ENCODE measurements around the gene AGPAT1. TPM values are rescaled to one million over a fixed set of nuclear protein-coding genes. Genes with fewer than 3 reads are reported as not detected.

The AGPAT1 gene
- total and polyA plus RNA-seq, 2 donors, result 25.2 to 32.6 TPM

DNA sequence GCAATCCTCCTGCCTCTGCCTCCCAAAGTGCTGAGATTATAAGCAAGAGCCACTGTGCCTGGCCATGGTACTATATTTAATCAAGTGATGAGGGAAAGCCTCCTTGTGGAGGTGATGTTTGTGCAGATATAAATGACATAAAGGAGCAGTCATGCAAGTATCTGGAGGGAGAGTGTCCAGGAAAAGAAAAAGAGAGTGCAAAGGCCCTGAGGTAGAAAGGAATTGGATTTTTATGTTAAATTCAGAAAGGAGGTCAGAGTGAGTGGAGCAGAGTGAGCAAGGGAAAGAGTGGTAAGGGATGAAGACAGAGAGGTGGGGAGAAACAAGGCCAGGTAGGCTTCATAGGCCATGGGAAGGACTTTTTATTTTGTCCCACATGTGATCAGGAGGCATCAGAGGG lies 38.4 kb downstream of the AGPAT1 start:
- no peak for DNase-seq (ENCODE audit: low read depth in 6 of 9, low spot score in 9 of 9)
- Histone ChIP-seq H3K36me3 (ENCODE audit: control insufficient read depth in 2 of 2, insufficient read depth in 2 of 2, low read length in 1 of 2) (no peaks in the 10 kb centered on the region), H3K27me3 (ENCODE audit: control insufficient read depth in 2 of 2, insufficient read depth in 1 of 2, low read length in 1 of 2) (peaks cover 0 to 37% of the 10 kb centered on the region in 2 donors), H3K4me3 (ENCODE audit: low read length in 2 of 2) (no peak overlapping the region), H3K9me3 (ENCODE audit: control insufficient read depth in 2 of 2, insufficient read depth in 1 of 2, low read length in 1 of 2) (no peaks in the 10 kb centered on the region), H3K4me1 (ENCODE audit: control insufficient read depth in 2 of 2, insufficient read depth in 2 of 2, low read length in 2 of 2) (no peaks in the 10 kb centered on the region), H3K27ac (ENCODE audit: low read depth in 1 of 2, low read length in 1 of 2) (no peak overlapping the region)

GRCh38 chr6:32133786-32134185 lies 42.1 kb downstream of the AGPAT1 start:
- no peaks in the 10 kb centered on the region for H3K36me3 ChIP-seq (ENCODE audit: control insufficient read depth in 2 of 2, insufficient read depth in 2 of 2, low read length in 1 of 2)
- no peak overlapping the region for H3K27ac ChIP-seq (ENCODE audit: low read depth in 1 of 2, low read length in 1 of 2)
- peaks cover 9 to 14% of the 10 kb centered on the region in 2 donors for H3K4me1 ChIP-seq (ENCODE audit: control insufficient read depth in 2 of 2, insufficient read depth in 2 of 2, low read length in 2 of 2)
- WGBS, result 94% methylated on average over 4 of the region's 4 CpGs
- no peak overlapping the region for H3K4me3 ChIP-seq (ENCODE audit: low read length in 2 of 2)
- H3K27me3 ChIP-seq (ENCODE audit: control insufficient read depth in 2 of 2, insufficient read depth in 1 of 2, low read length in 1 of 2), result peaks cover 0 to 31% of the 10 kb centered on the region in 2 donors
- DNase-seq (ENCODE audit: low read depth in 6 of 9, low spot score in 9 of 9), result no peak
- H3K9me3 ChIP-seq (ENCODE audit: control insufficient read depth in 2 of 2, insufficient read depth in 1 of 2, low read length in 1 of 2), result no peaks in the 10 kb centered on the region

DNA sequence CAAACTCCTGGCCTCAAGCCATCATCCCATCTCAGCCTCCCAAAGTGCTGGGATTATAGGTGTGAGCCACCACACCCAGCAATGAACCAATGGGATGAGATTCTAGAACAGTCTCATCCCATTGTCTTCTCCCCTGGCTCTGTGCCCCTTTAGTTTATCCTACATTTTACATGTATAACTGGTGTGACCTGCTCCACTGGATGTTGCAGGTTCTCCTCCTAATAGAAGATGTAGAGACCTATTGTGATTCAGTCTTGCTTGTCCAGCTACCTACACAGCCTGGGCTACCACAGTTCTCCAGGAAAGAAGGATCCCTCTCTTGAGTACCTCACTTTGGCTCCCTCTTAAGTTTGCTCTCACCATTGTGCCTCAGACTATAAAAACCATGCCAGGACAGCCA lies 43.8 kb downstream of the AGPAT1 start:
- H3K4me3 ChIP-seq (ENCODE audit: low read length in 2 of 2), result no peak overlapping the region
- H3K9me3 ChIP-seq (ENCODE audit: control insufficient read depth in 2 of 2, insufficient read depth in 1 of 2, low read length in 1 of 2), result no peaks in the 10 kb centered on the region
- H3K36me3 ChIP-seq (ENCODE audit: control insufficient read depth in 2 of 2, insufficient read depth in 2 of 2, low read length in 1 of 2), result no peaks in the 10 kb centered on the region
- H3K27ac ChIP-seq (ENCODE audit: low read depth in 1 of 2, low read length in 1 of 2), result no peak overlapping the region
- peaks cover 0 to 24% of the 10 kb centered on the region in 2 donors for H3K27me3 ChIP-seq (ENCODE audit: control insufficient read depth in 2 of 2, insufficient read depth in 1 of 2, low read length in 1 of 2)
- peaks cover 17 to 25% of the 10 kb centered on the region in 2 donors for H3K4me1 ChIP-seq (ENCODE audit: control insufficient read depth in 2 of 2, insufficient read depth in 2 of 2, low read length in 2 of 2)
- no peak for DNase-seq (ENCODE audit: low read depth in 6 of 9, low spot score in 9 of 9)

DNA sequence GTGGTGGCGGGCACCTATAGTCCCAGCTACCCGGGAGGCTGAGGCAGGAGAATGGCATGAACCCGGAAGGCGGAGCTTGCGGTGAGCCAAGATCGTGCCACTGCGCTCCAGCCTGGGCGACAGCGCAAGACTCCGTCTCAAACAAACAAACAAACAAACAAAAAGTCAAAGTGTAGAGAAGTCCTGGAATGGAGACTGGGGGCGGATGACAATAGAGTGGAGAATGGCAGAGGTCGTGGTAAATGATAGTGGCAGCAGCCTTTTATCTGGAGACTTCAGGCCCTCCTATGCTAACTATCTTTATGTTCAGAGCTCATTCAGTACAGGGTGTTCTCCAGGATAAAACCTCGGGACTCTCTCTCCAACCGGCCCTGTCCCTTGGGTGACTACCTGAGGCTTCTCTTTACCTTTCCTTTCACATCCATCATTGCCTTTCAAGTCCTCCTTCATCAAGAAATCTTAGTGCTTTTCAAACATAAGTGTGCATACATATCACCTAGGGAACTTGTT lies 44.4 kb downstream of the AGPAT1 start:
- Histone ChIP-seq H3K4me3 (ENCODE audit: low read length in 2 of 2) (no peak overlapping the region), H3K9me3 (ENCODE audit: control insufficient read depth in 2 of 2, insufficient read depth in 1 of 2, low read length in 1 of 2) (no peaks in the 10 kb centered on the region), H3K4me1 (ENCODE audit: control insufficient read depth in 2 of 2, insufficient read depth in 2 of 2, low read length in 2 of 2) (peaks cover 21 to 29% of the 10 kb centered on the region in 2 donors), H3K27me3 (ENCODE audit: control insufficient read depth in 2 of 2, insufficient read depth in 1 of 2, low read length in 1 of 2) (peaks cover 0 to 20% of the 10 kb centered on the region in 2 donors), H3K27ac (ENCODE audit: low read depth in 1 of 2, low read length in 1 of 2) (no peak overlapping the region), H3K36me3 (ENCODE audit: control insufficient read depth in 2 of 2, insufficient read depth in 2 of 2, low read length in 1 of 2) (peaks cover 0 to 4% of the 10 kb centered on the region in 2 donors)
- DNase-seq (ENCODE audit: low read depth in 6 of 9, low spot score in 9 of 9), result no peak
- 97% methylated on average over 14 of the region's 14 CpGs for WGBS

DNA sequence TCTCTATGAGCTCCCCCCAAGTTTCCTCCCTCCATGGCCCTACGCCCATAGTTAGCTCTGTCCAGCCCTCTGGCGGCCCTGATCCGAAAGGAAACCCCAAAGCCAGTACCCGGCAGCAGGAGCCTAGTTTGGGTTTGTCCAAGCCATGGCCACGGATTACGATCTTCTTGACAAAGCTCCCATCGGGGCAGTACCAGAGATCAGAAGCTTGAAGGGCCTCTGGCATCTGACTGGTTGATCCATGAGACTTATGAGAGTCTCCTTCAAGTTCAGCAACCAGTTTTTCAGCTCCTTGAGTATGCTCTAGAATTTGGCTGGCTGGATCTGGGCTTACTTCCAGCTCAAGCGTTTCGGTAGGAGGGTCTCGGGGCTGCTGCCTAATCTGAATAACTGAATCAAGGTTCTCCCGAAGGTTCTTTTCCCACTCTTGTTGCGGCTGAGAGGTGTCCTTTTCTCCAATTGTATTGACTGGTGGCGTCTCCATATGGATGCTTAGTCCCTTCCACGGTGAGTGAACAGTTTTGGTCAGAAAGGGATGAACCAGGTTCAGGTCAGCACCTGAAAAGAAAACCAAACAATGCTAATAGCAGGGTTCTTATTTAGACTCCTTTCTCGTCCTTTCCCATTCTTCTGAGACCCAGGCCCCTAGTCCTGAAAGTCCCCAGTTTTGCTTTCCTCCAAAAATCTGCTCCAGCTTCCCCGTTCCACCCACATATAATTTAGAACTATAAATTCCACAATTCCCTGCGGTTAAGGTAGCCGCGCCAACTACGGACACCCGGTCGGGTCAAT lies 46.4 kb downstream of the AGPAT1 start:
- Histone ChIP-seq H3K4me1 (ENCODE audit: control insufficient read depth in 2 of 2, insufficient read depth in 2 of 2, low read length in 2 of 2) (peaks cover 21 to 29% of the 10 kb centered on the region in 2 donors), H3K36me3 (ENCODE audit: control insufficient read depth in 2 of 2, insufficient read depth in 2 of 2, low read length in 1 of 2) (peaks cover 10 to 22% of the 10 kb centered on the region in 2 donors), H3K27ac (ENCODE audit: low read depth in 1 of 2, low read length in 1 of 2) (peak overlapping the region; percentile 59 to 84), H3K27me3 (ENCODE audit: control insufficient read depth in 2 of 2, insufficient read depth in 1 of 2, low read length in 1 of 2) (peaks cover 0 to 11% of the 10 kb centered on the region in 2 donors), H3K9me3 (ENCODE audit: control insufficient read depth in 2 of 2, insufficient read depth in 1 of 2, low read length in 1 of 2) (no peaks in the 10 kb centered on the region), H3K4me3 (ENCODE audit: low read length in 2 of 2) (peak overlapping the region; percentile 63 to 69)
- WGBS, result 47% methylated on average over 22 of the region's 22 CpGs
- DNase-seq (ENCODE audit: low read depth in 6 of 9, low spot score in 9 of 9), result no peak

- peak overlapping the region in 1 of 2 donors; percentile 74 for H3K27ac ChIP-seq (ENCODE audit: low read depth in 1 of 2, low read length in 1 of 2)
- H3K4me3 ChIP-seq (ENCODE audit: low read length in 2 of 2), result peak overlapping the region in 1 of 2 donors; percentile 63
- DNase-seq (ENCODE audit: low read depth in 6 of 9, low spot score in 9 of 9), result no peak
- WGBS, result 95% methylated on average over 13 of the region's 13 CpGs
- H3K4me1 ChIP-seq (ENCODE audit: control insufficient read depth in 2 of 2, insufficient read depth in 2 of 2, low read length in 2 of 2), result peaks cover 21 to 29% of the 10 kb centered on the region in 2 donors
- peaks cover 0 to 7% of the 10 kb centered on the region in 2 donors for H3K27me3 ChIP-seq (ENCODE audit: control insufficient read depth in 2 of 2, insufficient read depth in 1 of 2, low read length in 1 of 2)
- H3K9me3 ChIP-seq (ENCODE audit: control insufficient read depth in 2 of 2, insufficient read depth in 1 of 2, low read length in 1 of 2), result no peaks in the 10 kb centered on the region
- peaks cover 17 to 28% of the 10 kb centered on the region in 2 donors for H3K36me3 ChIP-seq (ENCODE audit: control insufficient read depth in 2 of 2, insufficient read depth in 2 of 2, low read length in 1 of 2)
These were observed 47.1 kb downstream of the AGPAT1 start for GRCh38 chr6:32128751-32129296.

DNA sequence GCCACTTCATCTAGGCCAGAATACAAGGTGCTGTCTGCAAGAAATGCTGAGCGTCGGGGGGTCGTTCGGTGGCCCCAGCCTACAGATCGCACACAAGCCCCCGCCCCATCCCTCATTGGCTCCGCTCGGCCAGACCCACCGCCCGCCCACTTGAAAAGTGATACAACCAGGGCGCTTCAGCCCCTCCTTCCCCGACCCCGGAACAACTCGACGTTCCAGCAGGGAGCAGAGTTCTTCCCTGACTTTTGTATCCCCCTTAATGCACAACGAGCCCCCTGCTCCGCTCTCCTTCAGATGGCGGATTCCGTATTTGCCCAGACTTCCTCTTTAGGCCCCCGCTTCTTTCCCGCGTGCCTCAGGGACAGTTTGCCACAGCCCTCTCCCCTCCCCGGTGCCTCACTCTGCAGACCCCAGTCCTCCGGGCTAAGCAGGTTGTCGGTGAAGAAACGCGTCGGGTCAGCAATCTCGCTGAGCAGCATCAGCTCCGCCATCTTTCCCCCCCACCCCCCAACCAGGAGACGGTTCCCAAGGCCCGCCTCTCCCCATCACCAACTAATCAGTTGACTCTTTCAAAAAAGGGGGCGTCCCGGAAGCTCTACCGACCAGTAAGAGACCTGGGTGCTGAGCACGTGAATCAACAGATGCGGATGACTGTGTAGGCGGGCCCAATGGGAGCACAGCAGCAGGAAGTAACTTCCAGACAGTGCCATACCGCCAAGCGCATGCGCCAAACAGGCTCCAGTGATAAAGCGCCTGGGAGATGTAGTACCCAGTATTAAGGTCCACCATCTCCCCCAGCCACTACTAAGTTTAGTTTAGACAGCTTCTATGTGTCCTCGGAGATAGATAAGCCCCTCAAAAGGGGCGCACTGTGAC lies 47.9 kb downstream of the AGPAT1 start, which contains the start of gene ATF6B:
ATF6B (minus strand) TSS at position 530 of the 876 bp plus-strand sequence; CDS start at position 491, 39 bp downstream.
- Histone ChIP-seq H3K4me3 (ENCODE audit: low read length in 2 of 2) (peak within 1 kb of the TSS; percentile 65 to 99), H3K27me3 (ENCODE audit: control insufficient read depth in 2 of 2, insufficient read depth in 1 of 2, low read length in 1 of 2) (peaks cover 0 to 3% of the 10 kb centered on the region in 2 donors), H3K36me3 (ENCODE audit: control insufficient read depth in 2 of 2, insufficient read depth in 2 of 2, low read length in 1 of 2) (peaks cover 20 to 36% of the 10 kb centered on the region in 2 donors), H3K27ac (ENCODE audit: low read depth in 1 of 2, low read length in 1 of 2) (peak within 1 kb of the TSS; percentile 80 to 90), H3K9me3 (ENCODE audit: control insufficient read depth in 2 of 2, insufficient read depth in 1 of 2, low read length in 1 of 2) (no peaks in the 10 kb centered on the region), H3K4me1 (ENCODE audit: control insufficient read depth in 2 of 2, insufficient read depth in 2 of 2, low read length in 2 of 2) (peaks cover 21 to 29% of the 10 kb centered on the region in 2 donors)
- DNase-seq (ENCODE audit: low read depth in 6 of 9, low spot score in 9 of 9), result peak; percentile 92 to 99 (median 98)
- under 1% methylated on average over 44 of the region's 44 CpGs for WGBS

GRCh38 chr6:32127409-32127716 lies 48.5 kb downstream of the AGPAT1 start:
- WGBS, result 20% methylated on average over 9 of the region's 9 CpGs
- H3K4me1 ChIP-seq (ENCODE audit: control insufficient read depth in 2 of 2, insufficient read depth in 2 of 2, low read length in 2 of 2), result peaks cover 21 to 29% of the 10 kb centered on the region in 2 donors
- DNase-seq (ENCODE audit: low read depth in 6 of 9, low spot score in 9 of 9), result no peak

More at GRCh38 chr6:32127409-32127716, 48.5 kb downstream of the AGPAT1 start:
- Histone ChIP-seq H3K27me3 (ENCODE audit: control insufficient read depth in 2 of 2, insufficient read depth in 1 of 2, low read length in 1 of 2) (peaks cover 0 to 3% of the 10 kb centered on the region in 2 donors), H3K4me3 (ENCODE audit: low read length in 2 of 2) (peak overlapping the region; percentile 65 to 99), H3K9me3 (ENCODE audit: control insufficient read depth in 2 of 2, insufficient read depth in 1 of 2, low read length in 1 of 2) (no peaks in the 10 kb centered on the region), H3K36me3 (ENCODE audit: control insufficient read depth in 2 of 2, insufficient read depth in 2 of 2, low read length in 1 of 2) (peaks cover 25 to 36% of the 10 kb centered on the region in 2 donors), H3K27ac (ENCODE audit: low read depth in 1 of 2, low read length in 1 of 2) (peak overlapping the region; percentile 25 to 90)
